Forelimb muscle (tissue), 1 donor: ENCODE results near the gene PAQR4. TPM values are rescaled to one million over a fixed set of nuclear protein-coding genes. Genes with fewer than 3 reads are reported as not detected.
"Not testable (repeated sequence)": the region's sequence is repeated elsewhere in the genome, so short reads cannot be mapped to it uniquely, and the experiment has no call there.

Source experiments
- DNase-seq: peaks from one replicate; pipeline ENCODE4 v3.0.0-alpha.2; 2013; ENCODE audit warnings: low read depth
- polyA plus RNA-seq: library from polyadenylated mRNA; unstranded; fragments of 120-200 nt; gene quantifications from one replicate; pipeline ENCODE4 v1.2.1, GENCODE V29; 2013; ENCODE audit not compliant: insufficient read length

Gene PAQR4
- polyA plus RNA-seq, 1 donor = 5.3 TPM

- DNase-seq = not testable (repeated sequence)
Observed at GRCh38 chr16:2943716-2944115, 25.4 kb upstream of the PAQR4 start.

- no peak for DNase-seq
Observed at GRCh38 chr16:2946649-2947048, 22.5 kb upstream of the PAQR4 start.

GRCh38 chr16:2948807-2949704 is 20.1 kb upstream of the PAQR4 start:
- DNase-seq = no peak

GRCh38 chr16:2949705-2950352 is 19.3 kb upstream of the PAQR4 start:
- no peak for DNase-seq

- DNase-seq = no peak
Observed at GRCh38 chr16:2950353-2950724, 18.8 kb upstream of the PAQR4 start.

GRCh38 chr16:2950773-2951172 is 18.4 kb upstream of the PAQR4 start:
- no peak for DNase-seq

- DNase-seq = no peak
Observed at GRCh38 chr16:2952679-2953078, 16.5 kb upstream of the PAQR4 start.

- no peak for DNase-seq
Observed at GRCh38 chr16:2953706-2954627, 15.2 kb upstream of the PAQR4 start.

- DNase-seq = no peak
Observed at GRCh38 chr16:2954656-2955381, 14.3 kb upstream of the PAQR4 start.

GRCh38 chr16:2955438-2955778 is 13.7 kb upstream of the PAQR4 start:
- no peak for DNase-seq

- no peak for DNase-seq
Observed at GRCh38 chr16:2955779-2956578, 13.2 kb upstream of the PAQR4 start.

GRCh38 chr16:2956579-2956956 is 12.6 kb upstream of the PAQR4 start:
- no peak for DNase-seq

- no peak for DNase-seq
Observed at GRCh38 chr16:2959206-2959605, 9.9 kb upstream of the PAQR4 start.

- no peak for DNase-seq
Observed at GRCh38 chr16:2960183-2961010, 8.8 kb upstream of the PAQR4 start.

- no peak for DNase-seq
Observed at GRCh38 chr16:2962334-2963073, 6.6 kb upstream of the PAQR4 start.

- DNase-seq = no peak
Observed at GRCh38 chr16:2963074-2963722, 6.0 kb upstream of the PAQR4 start.

GRCh38 chr16:2963723-2964474 is 5.2 kb upstream of the PAQR4 start, which contains the start of gene KREMEN2:
Gene KREMEN2 (plus strand): TSS chr16:2964275. CDS start chr16:2964521, 246 bp downstream.
- DNase-seq = no peak
